ENCODE results near the gene FRS3.

GRCh38 chr6:41787219-41787917 lies 7.7 kb upstream of the FRS3 start, which contains the start of gene TOMM6:
- TF ChIP-seq POLR2AphosphoS5 (IDR thresholded peaks at IDR 0.05; ENCODE audit: low read depth, low read length), result peak; percentile 96
- peak; percentile 89 for TF ChIP-seq TAF1 (IDR thresholded peaks at IDR 0.05; ENCODE audit: borderline replicate concordance, insufficient read depth, low read length)
- peak; percentile 6 to 52; a peak in 2 of 4 replicates for TF ChIP-seq REST (IDR thresholded peaks at IDR 0.05; ENCODE audit: insufficient read depth in 1 of 2, low read depth in 2 of 2, low read length in 2 of 2)
